ENCODE data around the gene LINGO3. TPM values are rescaled to one million over a fixed set of nuclear protein-coding genes. Genes with fewer than 3 reads are reported as not detected.

LINGO3 gene
- total RNA-seq, 2 experiments from 2014 or later, result 0.33 to 0.39 TPM

- peaks cover 13% of the 10 kb centered on the region for H3K4me1 ChIP-seq (ENCODE audit: insufficient read depth, low read length)
- ChIA-PET CTCF (no interaction called here), POLR2A (no interaction called here)
- peaks cover 44% of the 10 kb centered on the region for H3K36me3 ChIP-seq (ENCODE audit: insufficient read depth, low read length)
- Mint-ChIP-seq H3K4me1 (ENCODE audit: low read depth) (peaks cover 20% of the 10 kb centered on the region), H3K27ac (no peak overlapping the region), H3K27me3 (no peaks in the 10 kb centered on the region), H3K9me3 (no peaks in the 10 kb centered on the region), H3K4me3 (no peak overlapping the region), H3K36me3 (ENCODE audit: low read depth) (peaks cover 20% of the 10 kb centered on the region)
- H3K9me3 ChIP-seq (ENCODE audit: control insufficient read depth in 1 of 2, insufficient read depth in 1 of 2, low read length in 2 of 2), result no peaks in the 10 kb centered on the region
- TF ChIP-seq, protein P1, sequence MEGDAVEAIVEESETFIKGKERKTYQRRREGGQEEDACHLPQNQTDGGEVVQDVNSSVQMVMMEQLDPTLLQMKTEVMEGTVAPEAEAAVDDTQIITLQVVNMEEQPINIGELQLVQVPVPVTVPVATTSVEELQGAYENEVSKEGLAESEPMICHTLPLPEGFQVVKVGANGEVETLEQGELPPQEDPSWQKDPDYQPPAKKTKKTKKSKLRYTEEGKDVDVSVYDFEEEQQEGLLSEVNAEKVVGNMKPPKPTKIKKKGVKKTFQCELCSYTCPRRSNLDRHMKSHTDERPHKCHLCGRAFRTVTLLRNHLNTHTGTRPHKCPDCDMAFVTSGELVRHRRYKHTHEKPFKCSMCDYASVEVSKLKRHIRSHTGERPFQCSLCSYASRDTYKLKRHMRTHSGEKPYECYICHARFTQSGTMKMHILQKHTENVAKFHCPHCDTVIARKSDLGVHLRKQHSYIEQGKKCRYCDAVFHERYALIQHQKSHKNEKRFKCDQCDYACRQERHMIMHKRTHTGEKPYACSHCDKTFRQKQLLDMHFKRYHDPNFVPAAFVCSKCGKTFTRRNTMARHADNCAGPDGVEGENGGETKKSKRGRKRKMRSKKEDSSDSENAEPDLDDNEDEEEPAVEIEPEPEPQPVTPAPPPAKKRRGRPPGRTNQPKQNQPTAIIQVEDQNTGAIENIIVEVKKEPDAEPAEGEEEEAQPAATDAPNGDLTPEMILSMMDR (IDR thresholded peaks at IDR 0.05), result no peak
- ATAC-seq (ENCODE audit: poor library complexity) (no peak), DNase-seq (no peak)
- H3K4me3 ChIP-seq (ENCODE audit: low read length), result no peak overlapping the region
- H3K27me3 ChIP-seq (ENCODE audit: control insufficient read depth in 1 of 2, insufficient read depth in 2 of 2, low read length in 2 of 2), result no peaks in the 10 kb centered on the region
- intact Hi-C loops (cut with DNase I, micrococcal nuclease), result no loop called here
- no peak overlapping the region for H3K27ac ChIP-seq (ENCODE audit: low read depth in 1 of 2, low read length in 2 of 2)
These were observed 13.8 kb upstream of the LINGO3 start for GRCh38 chr19:2321565-2322283.

GRCh38 chr19:2320939-2321338 is 13.0 kb upstream of the LINGO3 start:
- no peak for DNase-seq
- intact Hi-C loops (cut with DNase I, micrococcal nuclease), result no loop called here
- Histone ChIP-seq H3K36me3 (ENCODE audit: insufficient read depth, low read length) (peaks cover 41% of the 10 kb centered on the region), H3K27ac (ENCODE audit: low read depth in 1 of 2, low read length in 2 of 2) (no peak overlapping the region), H3K4me1 (ENCODE audit: insufficient read depth, low read length) (peaks cover 10% of the 10 kb centered on the region), H3K9me3 (ENCODE audit: control insufficient read depth in 1 of 2, insufficient read depth in 1 of 2, low read length in 2 of 2) (peaks cover 0 to 4% of the 10 kb centered on the region in 2 experiments), H3K27me3 (ENCODE audit: control insufficient read depth in 1 of 2, insufficient read depth in 2 of 2, low read length in 2 of 2) (no peaks in the 10 kb centered on the region), H3K4me3 (ENCODE audit: low read length) (no peak overlapping the region)
- Mint-ChIP-seq H3K27ac (no peak overlapping the region), H3K9me3 (no peaks in the 10 kb centered on the region), H3K4me1 (ENCODE audit: low read depth) (peaks cover 13% of the 10 kb centered on the region), H3K27me3 (no peaks in the 10 kb centered on the region), H3K4me3 (no peak overlapping the region), H3K36me3 (ENCODE audit: low read depth) (peaks cover 14% of the 10 kb centered on the region)
- CTCF ChIA-PET, result no interaction called here
- POLR2A ChIA-PET, result no interaction called here
- TF ChIP-seq, protein P1 (IDR thresholded peaks at IDR 0.05), result no peak
- ATAC-seq (ENCODE audit: poor library complexity), result no peak

DNA sequence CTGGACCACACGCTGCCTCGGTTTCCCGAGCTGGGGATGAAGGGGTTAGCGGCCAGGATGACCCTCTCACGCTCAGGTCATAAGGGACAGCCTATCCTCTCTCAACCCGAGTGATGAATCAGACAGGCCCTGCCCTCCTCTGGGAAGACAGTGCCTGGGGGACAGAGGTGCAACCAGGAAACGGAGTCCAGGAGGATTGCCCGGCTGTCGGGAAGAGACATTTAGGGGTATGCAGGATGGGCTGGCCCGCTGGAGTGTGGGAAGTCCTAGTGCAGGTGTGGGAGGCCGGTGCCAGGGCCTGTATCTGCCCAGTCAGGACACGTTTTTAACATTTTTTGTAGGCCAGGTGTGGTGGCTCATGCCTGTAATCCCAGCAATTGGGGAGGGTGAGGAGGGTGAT is 12.1 kb upstream of the LINGO3 start:
- no peak overlapping the region for H3K27ac ChIP-seq (ENCODE audit: low read depth in 1 of 2, low read length in 2 of 2)
- Mint-ChIP-seq H3K27ac (no peak overlapping the region), H3K27me3 (peaks cover 9% of the 10 kb centered on the region), H3K4me3 (no peak overlapping the region), H3K9me3 (peaks cover 3% of the 10 kb centered on the region), H3K4me1 (ENCODE audit: low read depth) (peaks cover 5% of the 10 kb centered on the region), H3K36me3 (ENCODE audit: low read depth) (peaks cover 7% of the 10 kb centered on the region)
- H3K36me3 ChIP-seq (ENCODE audit: insufficient read depth, low read length), result peaks cover 35% of the 10 kb centered on the region
- H3K4me3 ChIP-seq (ENCODE audit: low read length), result no peak overlapping the region
- peaks cover 8% of the 10 kb centered on the region for H3K4me1 ChIP-seq (ENCODE audit: insufficient read depth, low read length)
- TF ChIP-seq, protein P1 (IDR thresholded peaks at IDR 0.05), result no peak
- intact Hi-C loops (cut with DNase I, micrococcal nuclease), result no loop called here
- DNase-seq (no peak), ATAC-seq (ENCODE audit: poor library complexity) (no peak)
- H3K27me3 ChIP-seq (ENCODE audit: control insufficient read depth in 1 of 2, insufficient read depth in 2 of 2, low read length in 2 of 2), result no peaks in the 10 kb centered on the region
- ChIA-PET CTCF (no interaction called here), POLR2A (no interaction called here)
- H3K9me3 ChIP-seq (ENCODE audit: control insufficient read depth in 1 of 2, insufficient read depth in 1 of 2, low read length in 2 of 2), result peaks cover 7 to 11% of the 10 kb centered on the region in 2 experiments
